Measurements from ENCODE around the gene MMAA.
"Not testable (repeated sequence)": the region's sequence is repeated elsewhere in the genome, so short reads cannot be mapped to it uniquely, and the experiment has no call there.

MMAA gene

GRCh38 chr4:145665773-145666172, 46.6 kb downstream of the MMAA start:
- DNase-seq (ENCODE audit: insufficient read length, low spot score) (no peak), FAIRE-seq (no peak)
- no peak for TF ChIP-seq POLR2A (IDR thresholded peaks at IDR 0.05; ENCODE audit: low read depth, low read length)

DNA sequence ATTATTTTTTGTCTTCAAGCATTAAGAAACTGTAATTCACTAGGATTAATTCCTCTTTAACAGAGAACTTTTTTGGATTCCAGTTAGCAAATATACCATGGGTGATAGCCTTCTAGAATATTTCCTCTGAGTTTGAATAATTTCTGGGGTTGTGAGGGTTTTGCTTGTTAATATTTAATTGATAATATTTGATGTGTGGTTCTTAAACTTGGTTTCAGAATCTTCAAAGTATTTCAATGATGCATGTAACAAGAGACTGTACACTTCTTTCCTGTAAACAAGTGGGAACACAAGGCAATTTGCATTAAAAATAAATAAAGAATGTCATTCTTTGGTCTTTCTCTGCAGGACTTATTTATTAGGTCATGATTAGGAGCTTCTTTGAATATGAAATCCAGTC, 51.2 kb downstream of the MMAA start:
- TF ChIP-seq POLR2A (IDR thresholded peaks at IDR 0.05; ENCODE audit: low read depth, low read length), result no peak
- no peak for FAIRE-seq
- DNase-seq (ENCODE audit: insufficient read length, low spot score), result no peak

GRCh38 chr4:145679520-145679919, 60.3 kb downstream of the MMAA start:
- DNase-seq (ENCODE audit: insufficient read length, low spot score) (peak; percentile 30), FAIRE-seq (peak; percentile 73)
- no peak for TF ChIP-seq POLR2A (IDR thresholded peaks at IDR 0.05; ENCODE audit: low read depth, low read length)

DNA sequence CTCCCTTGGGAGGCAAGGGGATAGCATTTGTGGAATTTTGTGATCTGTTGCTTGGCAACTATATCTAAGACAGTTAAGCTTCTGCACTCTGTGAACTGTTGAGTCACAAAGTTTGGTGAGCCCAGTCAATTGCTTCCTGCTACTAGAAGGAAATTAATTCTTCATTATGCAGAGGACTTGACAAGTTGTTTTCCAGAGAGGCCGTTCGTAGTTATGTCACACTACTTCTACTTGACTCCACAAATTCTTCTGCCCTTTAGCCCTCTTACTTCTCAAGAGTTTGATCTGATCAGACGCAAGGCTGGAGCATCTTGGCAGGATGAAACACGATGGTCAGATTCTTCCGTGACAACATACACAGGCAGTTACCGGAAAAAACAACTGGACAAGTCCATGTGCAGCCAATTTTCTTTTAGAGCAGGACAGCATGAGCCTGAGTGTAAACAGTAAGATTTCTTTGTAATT, 60.8 kb downstream of the MMAA start, which contains the start of gene C4orf51:
C4orf51 (plus strand) TSS at position 156 of the 465 bp plus-strand sequence; CDS start at position 214, 58 bp downstream.
- no peak for TF ChIP-seq POLR2A (IDR thresholded peaks at IDR 0.05; ENCODE audit: low read depth, low read length)
- FAIRE-seq, result peak; percentile 38
- DNase-seq (ENCODE audit: insufficient read length, low spot score), result peak; percentile 9

DNA sequence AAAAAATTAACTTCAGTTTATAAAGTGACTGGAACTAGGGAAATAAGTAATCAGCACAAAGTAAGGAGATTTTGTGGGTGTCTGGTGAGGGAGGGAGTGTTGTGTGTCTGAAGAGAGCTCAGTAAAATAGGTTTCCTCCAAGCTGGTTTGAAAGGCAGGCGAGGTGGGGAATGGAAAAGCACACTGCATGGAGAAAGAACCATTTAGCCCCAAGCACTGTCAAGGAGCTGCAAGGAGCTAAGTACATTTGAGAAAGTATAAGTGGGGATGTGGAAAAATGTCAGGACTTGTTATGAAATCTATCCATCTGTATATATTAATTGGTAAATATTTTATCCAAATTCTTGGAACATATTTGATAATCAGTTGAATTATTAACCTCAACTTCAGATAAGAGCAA, 61.7 kb downstream of the MMAA start:
- TF ChIP-seq POLR2A (IDR thresholded peaks at IDR 0.05; ENCODE audit: low read depth, low read length), result no peak
- no peak for FAIRE-seq
- no peak for DNase-seq (ENCODE audit: insufficient read length, low spot score)

DNA sequence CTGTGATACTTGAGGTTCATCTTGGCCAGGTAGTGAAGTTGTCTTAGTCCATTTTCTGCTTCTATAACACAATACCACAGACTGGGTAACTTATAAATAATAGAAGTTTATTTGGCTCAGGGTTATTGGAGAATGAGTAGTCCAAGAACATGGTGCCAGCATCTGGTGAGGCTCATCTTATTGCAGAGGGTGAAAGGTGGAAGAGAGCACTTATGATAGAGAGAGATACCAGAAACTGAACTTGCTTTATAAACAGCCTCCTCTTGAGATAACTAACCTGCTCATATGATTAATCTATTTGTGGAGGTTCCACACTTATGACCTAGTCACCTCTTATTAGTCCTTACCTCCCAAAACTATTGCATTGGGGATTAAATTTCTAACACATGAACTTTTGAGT, 62.3 kb downstream of the MMAA start:
- TF ChIP-seq POLR2A (IDR thresholded peaks at IDR 0.05; ENCODE audit: low read depth, low read length), result no peak
- FAIRE-seq (no peak), DNase-seq (ENCODE audit: insufficient read length, low spot score) (no peak)

DNA sequence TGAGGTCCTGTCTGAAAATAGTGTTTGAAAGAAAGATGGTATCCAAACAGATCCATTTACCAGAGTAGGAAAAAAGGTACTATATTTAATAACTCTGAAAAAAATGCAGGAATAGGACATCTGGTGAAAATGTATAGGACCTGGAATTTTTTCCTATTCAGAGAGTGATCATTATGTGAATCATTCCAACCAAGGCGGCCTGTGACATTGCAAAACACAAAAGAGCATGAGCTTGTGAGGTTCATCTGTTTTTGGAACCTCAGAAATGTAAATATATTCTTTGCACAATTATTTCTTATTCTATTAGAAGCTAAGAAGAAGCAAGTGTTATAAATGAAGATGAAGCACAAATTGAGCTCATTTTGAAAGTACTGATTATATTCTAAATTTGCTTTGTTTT, 62.8 kb downstream of the MMAA start:
- no peak for TF ChIP-seq POLR2A (IDR thresholded peaks at IDR 0.05; ENCODE audit: low read depth, low read length)
- DNase-seq (ENCODE audit: insufficient read length, low spot score) (no peak), FAIRE-seq (no peak)

GRCh38 chr4:145686991-145687390, 67.8 kb downstream of the MMAA start:
- FAIRE-seq, result no peak
- DNase-seq (ENCODE audit: insufficient read length, low spot score), result no peak
- no peak for TF ChIP-seq POLR2A (IDR thresholded peaks at IDR 0.05; ENCODE audit: low read depth, low read length)

- FAIRE-seq (no peak), DNase-seq (ENCODE audit: insufficient read length, low spot score) (no peak)
Observed at GRCh38 chr4:145690610-145691009, 71.4 kb downstream of the MMAA start.

DNA sequence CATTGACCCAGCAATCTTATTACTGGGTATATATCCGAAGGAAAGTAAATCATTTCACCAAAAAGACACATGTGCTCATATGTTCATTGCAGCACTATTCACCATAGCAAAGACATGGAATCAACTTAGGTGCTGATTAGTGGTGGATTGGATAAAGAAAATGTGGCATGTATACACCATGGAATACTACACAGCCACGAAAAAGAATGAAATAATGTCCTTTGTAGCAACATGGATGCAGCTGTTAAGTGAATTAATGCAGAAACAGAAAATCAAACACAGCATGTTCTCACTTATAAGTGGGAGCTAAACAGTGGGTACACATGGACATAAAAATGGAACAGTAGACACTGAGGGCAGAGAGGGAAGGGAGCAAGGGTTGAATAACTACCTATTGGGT, 72.2 kb downstream of the MMAA start:
- FAIRE-seq; DNase-seq (ENCODE audit: insufficient read length, low spot score): not testable (repeated sequence)

More at GRCh38 chr4:145690610-145691009, 71.4 kb downstream of the MMAA start:
- no peak for TF ChIP-seq POLR2A (IDR thresholded peaks at IDR 0.05; ENCODE audit: low read depth, low read length)

DNA sequence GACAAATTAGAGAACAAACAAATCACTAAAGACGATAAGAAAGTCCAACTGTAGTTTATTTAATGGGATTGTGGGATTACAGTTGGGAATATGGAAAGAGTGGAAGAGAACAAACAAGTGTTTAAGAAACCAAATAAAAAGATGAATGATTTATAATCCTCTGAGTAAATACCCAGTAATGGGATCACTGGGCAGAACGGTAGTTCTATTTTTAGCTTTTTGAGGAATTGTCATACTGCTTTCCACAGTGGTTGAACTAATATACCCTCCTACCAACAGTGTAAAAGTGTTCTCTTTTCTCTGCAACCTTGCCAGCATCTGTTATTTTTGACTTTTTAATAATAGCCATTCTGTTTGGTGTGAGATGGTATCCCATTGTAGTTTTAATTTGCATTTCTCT, 75.7 kb downstream of the MMAA start:
- FAIRE-seq (no peak), DNase-seq (ENCODE audit: insufficient read length, low spot score) (no peak)

GRCh38 chr4:145697332-145697731, 78.1 kb downstream of the MMAA start:
- DNase-seq (ENCODE audit: insufficient read length, low spot score) (no peak), FAIRE-seq (no peak)
- TF ChIP-seq POLR2A (IDR thresholded peaks at IDR 0.05; ENCODE audit: low read depth, low read length), result no peak

More for the DNA sequence above, 75.7 kb downstream of the MMAA start:
- TF ChIP-seq POLR2A (IDR thresholded peaks at IDR 0.05; ENCODE audit: low read depth, low read length), result no peak

DNA sequence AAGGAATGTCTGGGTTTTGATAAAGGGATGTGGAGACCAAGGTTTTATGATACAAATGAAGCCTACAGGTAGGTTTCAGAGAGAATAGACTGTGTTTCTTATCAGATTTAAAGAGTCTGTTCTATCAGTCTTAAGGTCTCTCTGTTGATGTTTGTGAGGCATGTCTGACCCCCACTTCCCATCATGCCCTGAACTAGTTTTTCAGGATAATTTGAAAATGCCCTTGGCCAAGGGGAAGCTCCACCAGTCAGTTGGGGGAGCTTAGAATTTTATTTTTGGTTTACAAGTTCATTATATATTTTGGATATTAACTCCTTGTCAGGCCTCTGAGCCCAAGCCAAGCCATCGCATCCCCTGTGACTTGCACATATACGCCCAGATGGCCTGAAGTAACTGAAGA, 79.3 kb downstream of the MMAA start:
- no peak for FAIRE-seq
- DNase-seq (ENCODE audit: insufficient read length, low spot score), result no peak
- no peak for TF ChIP-seq POLR2A (IDR thresholded peaks at IDR 0.05; ENCODE audit: low read depth, low read length)

GRCh38 chr4:145703850-145704497, 84.8 kb downstream of the MMAA start:
- no peak for TF ChIP-seq POLR2A (IDR thresholded peaks at IDR 0.05; ENCODE audit: low read depth, low read length)
- FAIRE-seq (no peak), DNase-seq (ENCODE audit: insufficient read length, low spot score) (no peak)

DNA sequence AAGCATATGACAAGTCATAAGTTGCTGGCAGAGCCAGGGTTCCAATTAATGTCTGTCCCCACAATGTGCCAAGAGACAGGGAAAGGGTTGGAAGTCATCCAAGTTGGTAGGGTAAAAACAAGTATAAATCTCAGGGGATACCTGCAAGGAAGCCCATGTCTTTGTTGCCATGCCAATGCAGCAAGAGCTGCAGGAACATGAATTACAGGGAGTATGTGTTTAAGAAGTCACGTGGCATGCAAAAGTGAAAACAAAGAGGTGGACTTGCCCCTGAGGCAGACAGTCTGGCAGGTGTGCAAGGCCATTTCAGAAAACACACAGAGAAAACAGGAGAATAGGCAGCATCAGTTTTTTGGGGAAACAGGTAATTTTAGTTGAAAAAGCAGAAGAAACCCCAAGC, 90.2 kb downstream of the MMAA start:
- TF ChIP-seq POLR2A (IDR thresholded peaks at IDR 0.05; ENCODE audit: low read depth, low read length), result no peak
- FAIRE-seq, result no peak

More for the DNA sequence above, 90.2 kb downstream of the MMAA start:
- DNase-seq (ENCODE audit: insufficient read length, low spot score), result no peak
